Measurements from ENCODE around the gene PPARD. TPM values are rescaled to one million over a fixed set of nuclear protein-coding genes. Genes with fewer than 3 reads are reported as not detected.

The PPARD gene
- total and polyA plus RNA-seq, 12 donors: 12.9 to 21.0 (median 13.9) TPM

GRCh38 chr6:35378261-35378660, 35.9 kb downstream of the PPARD start:
- Histone ChIP-seq H3K4me1 (peaks cover 0 to 25% (median 0%) of the 10 kb centered on the region in 9 donors), H3K27me3 (no peaks in the 10 kb centered on the region), H3K9me3 (no peaks in the 10 kb centered on the region), H3K27ac (no peak overlapping the region), H3K4me3 (no peak overlapping the region), H3K36me3 (peaks cover 0 to 2% (median 0%) of the 10 kb centered on the region in 9 donors)
- WGBS, 2 donors: 81 to 87% methylated on average over 2 of the region's 2 CpGs
- TF ChIP-seq CTCF (IDR thresholded peaks at IDR 0.05): no peak
- ATAC-seq: no peak
- intact Hi-C loops (cut with DNase I): no loop called here
- no peak for DNase-seq

GRCh38 chr6:35381132-35381531, 38.8 kb downstream of the PPARD start:
- 96% methylated on average over 6 of the region's 6 CpGs for WGBS, 2 donors
- intact Hi-C loops (cut with DNase I): no loop called here
- no peaks in the 10 kb centered on the region for H3K27me3 ChIP-seq
- H3K4me1 ChIP-seq: peaks cover 5 to 22% (median 7%) of the 10 kb centered on the region in 9 donors
- ATAC-seq (no peak), DNase-seq (no peak)
- H3K36me3 ChIP-seq: no peaks in the 10 kb centered on the region
- H3K27ac ChIP-seq: no peak overlapping the region
- no peak overlapping the region for H3K4me3 ChIP-seq
- no peak for TF ChIP-seq CTCF (IDR thresholded peaks at IDR 0.05)
- H3K9me3 ChIP-seq: no peaks in the 10 kb centered on the region

- Histone ChIP-seq H3K4me1 (peaks cover 5 to 17% (median 9%) of the 10 kb centered on the region in 9 donors), H3K4me3 (no peak overlapping the region), H3K27ac (no peak overlapping the region), H3K36me3 (no peaks in the 10 kb centered on the region), H3K27me3 (no peaks in the 10 kb centered on the region), H3K9me3 (no peaks in the 10 kb centered on the region)
- peak in 3 of 8 donors; percentile 14 to 68 (median 29) for ATAC-seq
- TF ChIP-seq CTCF (IDR thresholded peaks at IDR 0.05): no peak
- 66 to 73% methylated on average over 6 of the region's 6 CpGs for WGBS, 2 donors
- intact Hi-C loops (cut with DNase I): no loop called here
- no peak for DNase-seq
Observed at GRCh38 chr6:35382015-35382414, 39.7 kb downstream of the PPARD start.

GRCh38 chr6:35385457-35386202, 43.3 kb downstream of the PPARD start:
- Histone ChIP-seq H3K4me3 (no peak overlapping the region), H3K27me3 (no peaks in the 10 kb centered on the region), H3K36me3 (no peaks in the 10 kb centered on the region), H3K4me1 (peaks cover 5 to 17% (median 9%) of the 10 kb centered on the region in 9 donors), H3K9me3 (no peaks in the 10 kb centered on the region), H3K27ac (peak overlapping the region in 2 of 10 donors; percentile 0 to 31)
- no peak for TF ChIP-seq CTCF (IDR thresholded peaks at IDR 0.05)
- DNase-seq: no peak
- intact Hi-C loops (cut with DNase I): no loop called here
- 37 to 54% methylated on average over 12 of the region's 14 CpGs for WGBS, 2 donors
- peak in 7 of 8 donors; percentile 59 to 85 (median 70) for ATAC-seq
